ENCODE results near the gene ZNF398. TPM values are rescaled to one million over a fixed set of nuclear protein-coding genes. Genes with fewer than 3 reads are reported as not detected.
A peak's percentile ranks its signal among the peaks of the same experiment; 100 is the strongest.

Gene ZNF398
- total RNA-seq, 1 donor from 2014 or later: 14.9 TPM

DNA sequence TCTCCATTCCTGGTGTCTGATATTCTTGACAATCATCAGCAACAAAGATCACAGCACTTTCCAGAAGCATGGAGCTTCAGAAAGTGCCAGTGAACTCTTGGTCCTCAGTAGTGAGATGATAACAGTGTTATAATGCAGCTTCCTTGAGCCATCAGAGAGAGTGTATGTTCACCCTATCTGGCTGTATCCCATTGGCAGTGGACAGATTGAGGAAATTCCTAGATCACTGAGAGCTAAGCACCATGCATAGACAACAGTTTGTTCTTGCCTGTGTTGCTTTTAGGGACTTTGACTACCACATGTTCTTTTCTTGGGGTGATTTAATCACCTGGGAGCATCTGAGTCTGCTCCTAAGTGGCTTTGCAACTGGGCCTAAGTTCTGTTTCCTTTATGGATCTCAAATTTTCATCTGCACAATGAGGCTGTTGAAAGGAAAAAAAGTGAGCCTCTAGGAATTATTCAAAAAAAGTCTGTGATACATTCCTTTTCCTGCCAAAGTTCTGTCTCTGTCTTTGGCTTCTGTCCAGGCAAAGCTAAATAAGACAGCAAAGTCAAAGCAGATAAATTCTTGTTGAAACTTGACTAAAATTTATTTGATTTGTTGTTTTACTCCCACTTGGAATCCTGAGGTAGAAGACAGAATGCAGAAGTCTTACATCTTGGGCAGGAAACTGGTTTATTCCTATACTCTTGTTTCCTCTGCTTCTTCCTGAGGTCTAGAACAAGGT lies 33.6 kb downstream of the ZNF398 start:
- Mint-ChIP-seq H3K4me3 (ENCODE audit: unreplicated experiment) (no peak overlapping the region), H3K9me3 (ENCODE audit: unreplicated experiment) (no peaks in the 10 kb centered on the region), H3K36me3 (ENCODE audit: low read depth, unreplicated experiment) (peaks cover 31% of the 10 kb centered on the region), H3K4me1 (ENCODE audit: unreplicated experiment) (peaks cover 21% of the 10 kb centered on the region), H3K27ac (ENCODE audit: unreplicated experiment) (peak overlapping the region; percentile 74), H3K27me3 (ENCODE audit: unreplicated experiment) (peaks cover 2% of the 10 kb centered on the region)
- DNase-seq (ENCODE audit: low spot score): no peak
- TF ChIP-seq, protein P1, sequence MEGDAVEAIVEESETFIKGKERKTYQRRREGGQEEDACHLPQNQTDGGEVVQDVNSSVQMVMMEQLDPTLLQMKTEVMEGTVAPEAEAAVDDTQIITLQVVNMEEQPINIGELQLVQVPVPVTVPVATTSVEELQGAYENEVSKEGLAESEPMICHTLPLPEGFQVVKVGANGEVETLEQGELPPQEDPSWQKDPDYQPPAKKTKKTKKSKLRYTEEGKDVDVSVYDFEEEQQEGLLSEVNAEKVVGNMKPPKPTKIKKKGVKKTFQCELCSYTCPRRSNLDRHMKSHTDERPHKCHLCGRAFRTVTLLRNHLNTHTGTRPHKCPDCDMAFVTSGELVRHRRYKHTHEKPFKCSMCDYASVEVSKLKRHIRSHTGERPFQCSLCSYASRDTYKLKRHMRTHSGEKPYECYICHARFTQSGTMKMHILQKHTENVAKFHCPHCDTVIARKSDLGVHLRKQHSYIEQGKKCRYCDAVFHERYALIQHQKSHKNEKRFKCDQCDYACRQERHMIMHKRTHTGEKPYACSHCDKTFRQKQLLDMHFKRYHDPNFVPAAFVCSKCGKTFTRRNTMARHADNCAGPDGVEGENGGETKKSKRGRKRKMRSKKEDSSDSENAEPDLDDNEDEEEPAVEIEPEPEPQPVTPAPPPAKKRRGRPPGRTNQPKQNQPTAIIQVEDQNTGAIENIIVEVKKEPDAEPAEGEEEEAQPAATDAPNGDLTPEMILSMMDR (IDR thresholded peaks at IDR 0.05; ENCODE audit: unreplicated experiment): no peak

DNA sequence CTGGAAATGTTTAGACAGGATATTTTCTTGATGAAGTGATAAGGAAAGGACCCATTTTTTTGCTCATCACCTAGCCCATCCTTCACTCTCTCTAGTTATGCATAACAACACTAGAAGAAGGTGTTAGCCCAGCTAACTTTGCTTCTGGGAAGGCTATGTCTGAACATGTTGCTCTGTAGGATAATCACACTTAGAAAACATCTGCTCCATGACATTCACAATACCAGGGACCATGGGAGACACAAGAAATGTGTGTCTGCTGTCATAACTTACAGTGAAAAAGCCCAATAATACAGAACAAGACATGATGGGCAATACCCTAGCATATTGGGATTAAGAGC lies 34.2 kb downstream of the ZNF398 start:
- no peak for DNase-seq (ENCODE audit: low spot score)
- Mint-ChIP-seq H3K9me3 (ENCODE audit: unreplicated experiment) (no peaks in the 10 kb centered on the region), H3K4me1 (ENCODE audit: unreplicated experiment) (peaks cover 21% of the 10 kb centered on the region), H3K27me3 (ENCODE audit: unreplicated experiment) (peaks cover 2% of the 10 kb centered on the region), H3K4me3 (ENCODE audit: unreplicated experiment) (no peak overlapping the region), H3K27ac (ENCODE audit: unreplicated experiment) (peak overlapping the region; percentile 74), H3K36me3 (ENCODE audit: low read depth, unreplicated experiment) (peaks cover 29% of the 10 kb centered on the region)
- TF ChIP-seq, protein P1 (IDR thresholded peaks at IDR 0.05; ENCODE audit: unreplicated experiment): no peak

DNA sequence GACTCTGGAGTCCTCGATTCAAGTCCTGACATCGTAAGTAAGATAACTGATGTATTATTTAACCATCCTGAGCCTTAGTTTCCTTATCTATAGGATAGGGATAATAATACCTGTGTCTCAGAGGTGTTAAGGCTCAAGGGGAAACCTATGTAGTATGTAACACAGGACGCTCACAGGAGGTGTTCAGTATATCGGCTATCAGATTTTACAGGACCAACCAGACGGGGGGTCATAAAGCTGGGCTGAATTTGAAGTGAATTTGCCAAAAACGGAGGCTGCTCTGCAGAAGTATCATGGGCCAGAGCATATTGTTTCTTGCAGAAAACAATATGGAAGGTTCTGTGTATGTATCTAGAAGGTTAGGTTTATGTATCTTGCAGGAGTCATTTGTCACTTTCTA lies 37.0 kb downstream of the ZNF398 start:
- no peak overlapping the region for H3K27ac Mint-ChIP-seq (ENCODE audit: unreplicated experiment)
- no peaks in the 10 kb centered on the region for H3K9me3 Mint-ChIP-seq (ENCODE audit: unreplicated experiment)

DNA sequence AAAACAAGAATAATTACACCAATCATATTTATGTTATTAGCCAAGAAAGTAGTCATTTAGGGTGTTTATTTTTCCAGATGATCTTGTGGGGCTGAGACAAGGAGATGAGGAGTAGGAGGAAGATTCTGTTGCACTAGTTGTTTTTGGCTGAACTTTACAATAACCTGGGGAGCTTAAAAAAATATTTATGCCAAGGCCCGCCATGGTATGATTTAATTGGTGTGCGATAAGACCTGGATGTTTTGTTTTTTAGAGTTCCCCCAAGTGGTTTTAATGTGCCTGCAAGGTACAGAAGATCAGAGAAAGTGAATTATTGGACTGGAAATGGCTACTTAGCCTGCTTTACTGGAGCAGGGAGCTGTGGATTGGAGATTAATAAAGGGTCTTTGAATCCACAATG lies 41.0 kb downstream of the ZNF398 start:
- no peak for DNase-seq (ENCODE audit: low spot score)
- TF ChIP-seq, protein P1 (IDR thresholded peaks at IDR 0.05; ENCODE audit: unreplicated experiment): no peak
- Mint-ChIP-seq H3K4me1 (ENCODE audit: unreplicated experiment) (peaks cover 15% of the 10 kb centered on the region), H3K4me3 (ENCODE audit: unreplicated experiment) (no peak overlapping the region), H3K27ac (ENCODE audit: unreplicated experiment) (no peak overlapping the region), H3K9me3 (ENCODE audit: unreplicated experiment) (no peaks in the 10 kb centered on the region), H3K27me3 (ENCODE audit: unreplicated experiment) (no peaks in the 10 kb centered on the region), H3K36me3 (ENCODE audit: low read depth, unreplicated experiment) (no peaks in the 10 kb centered on the region)

More for the DNA sequence above, 37.0 kb downstream of the ZNF398 start:
- H3K4me1 Mint-ChIP-seq (ENCODE audit: unreplicated experiment): peaks cover 21% of the 10 kb centered on the region
- no peaks in the 10 kb centered on the region for H3K27me3 Mint-ChIP-seq (ENCODE audit: unreplicated experiment)
- H3K36me3 Mint-ChIP-seq (ENCODE audit: low read depth, unreplicated experiment): peaks cover 7% of the 10 kb centered on the region
- DNase-seq (ENCODE audit: low spot score): no peak
- TF ChIP-seq, protein P1 (IDR thresholded peaks at IDR 0.05; ENCODE audit: unreplicated experiment): no peak
- no peak overlapping the region for H3K4me3 Mint-ChIP-seq (ENCODE audit: unreplicated experiment)

DNA sequence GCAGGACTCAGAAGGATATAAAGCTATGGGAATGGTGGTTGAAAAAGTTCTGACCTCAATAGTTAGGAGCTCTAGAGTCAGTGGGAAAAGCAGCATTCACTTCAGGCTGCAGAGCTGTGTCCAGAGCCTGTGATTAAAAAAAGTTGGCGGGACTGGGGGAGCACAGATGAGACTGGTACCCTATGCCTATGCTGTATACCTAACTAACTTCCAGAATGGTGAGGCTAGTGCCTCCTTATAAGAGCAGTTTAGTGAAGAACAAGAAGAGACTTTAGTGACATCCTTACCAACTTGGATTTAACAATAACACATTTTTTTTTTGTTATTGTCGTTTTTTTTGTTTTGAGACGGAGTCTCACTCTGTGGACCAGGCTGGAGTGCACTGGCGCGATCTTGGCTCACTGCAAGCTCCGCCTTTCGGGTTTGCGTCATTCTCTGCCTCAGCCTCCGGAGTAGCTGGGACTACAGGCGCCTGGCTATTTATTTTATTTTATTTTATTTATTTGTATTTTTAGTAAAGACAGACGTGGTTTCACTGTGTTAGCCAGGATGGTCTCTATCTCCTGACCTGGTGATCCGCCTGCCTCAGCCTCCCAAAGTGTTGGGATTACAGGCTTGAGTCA lies 41.5 kb downstream of the ZNF398 start:
- Mint-ChIP-seq H3K27me3 (ENCODE audit: unreplicated experiment) (no peaks in the 10 kb centered on the region), H3K4me3 (ENCODE audit: unreplicated experiment) (no peak overlapping the region), H3K27ac (ENCODE audit: unreplicated experiment) (no peak overlapping the region), H3K9me3 (ENCODE audit: unreplicated experiment) (no peaks in the 10 kb centered on the region), H3K36me3 (ENCODE audit: low read depth, unreplicated experiment) (no peaks in the 10 kb centered on the region), H3K4me1 (ENCODE audit: unreplicated experiment) (peaks cover 19% of the 10 kb centered on the region)
- DNase-seq (ENCODE audit: low spot score): no peak
- TF ChIP-seq, protein P1 (IDR thresholded peaks at IDR 0.05; ENCODE audit: unreplicated experiment): no peak
